ENCODE results near the gene MYH6. TPM values are rescaled to one million over a fixed set of nuclear protein-coding genes. Genes with fewer than 3 reads are reported as not detected.

Gene MYH6
- total RNA-seq, 1 experiment from 2014 or later: not detected

DNA sequence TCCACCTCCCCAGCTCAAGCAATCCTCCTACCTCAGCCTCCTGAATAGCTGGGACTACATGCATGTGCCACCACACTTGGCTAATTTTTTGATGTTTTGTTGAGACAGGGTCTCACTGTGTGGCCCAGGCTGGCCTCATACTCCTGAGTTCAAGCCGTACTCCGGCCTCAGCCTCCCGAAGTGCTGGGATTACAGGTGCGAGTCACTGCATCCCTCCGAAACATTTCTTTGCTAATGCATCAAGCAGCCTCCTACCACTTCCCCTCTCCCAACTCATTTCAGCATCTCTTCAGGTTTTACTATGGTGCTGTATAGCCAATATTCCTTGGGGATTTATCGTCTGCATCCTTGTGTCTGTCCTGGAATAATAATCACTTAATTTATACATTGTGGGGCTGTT lies 53.1 kb downstream of the MYH6 start:
- Histone ChIP-seq H3K36me3 (ENCODE audit: control insufficient read depth, insufficient read depth, low read length) (no peaks in the 10 kb centered on the region), H3K9me3 (ENCODE audit: control insufficient read depth, insufficient read depth, low read depth, low read length) (no peaks in the 10 kb centered on the region), H3K4me3 (ENCODE audit: low read depth in 2 of 2, low read length in 2 of 2) (no peak overlapping the region), H3K4me1 (ENCODE audit: control insufficient read depth, insufficient read depth, low read length) (no peaks in the 10 kb centered on the region), H3K27me3 (ENCODE audit: control insufficient read depth, insufficient read depth, low read length) (peaks cover 11% of the 10 kb centered on the region), H3K27ac (ENCODE audit: low read length) (no peak overlapping the region)
- no peak for DNase-seq (ENCODE audit: low read depth, low spot score)
- ChIA-PET CTCF (no interaction called here), POLR2A (no interaction called here)
- in situ Hi-C loops (cut with HindIII; ENCODE audit: low pct_unique_long_range_greater_than_20kb, low sequenced_read_pairs): no loop called here
- intact Hi-C loops (cut with micrococcal nuclease; ENCODE audit: unreplicated experiment): no loop called here
- no peak for ATAC-seq
- no TSS peak for BruUV-seq (replicated peaks)
- TF ChIP-seq POLR2AphosphoS5 (IDR thresholded peaks at IDR 0.05; ENCODE audit: low read depth, low read length) (no peak), SIN3A (IDR thresholded peaks at IDR 0.05; ENCODE audit: borderline replicate concordance, insufficient read depth, low read depth, low read length) (no peak), REST (IDR thresholded peaks at IDR 0.05; ENCODE audit: insufficient read depth in 1 of 2, low read depth in 2 of 2, low read length in 1 of 2) (no peak), TCF7L2 (IDR thresholded peaks at IDR 0.05; ENCODE audit: low read depth, low read length) (no peak)
- TF ChIP-seq, protein P1, sequence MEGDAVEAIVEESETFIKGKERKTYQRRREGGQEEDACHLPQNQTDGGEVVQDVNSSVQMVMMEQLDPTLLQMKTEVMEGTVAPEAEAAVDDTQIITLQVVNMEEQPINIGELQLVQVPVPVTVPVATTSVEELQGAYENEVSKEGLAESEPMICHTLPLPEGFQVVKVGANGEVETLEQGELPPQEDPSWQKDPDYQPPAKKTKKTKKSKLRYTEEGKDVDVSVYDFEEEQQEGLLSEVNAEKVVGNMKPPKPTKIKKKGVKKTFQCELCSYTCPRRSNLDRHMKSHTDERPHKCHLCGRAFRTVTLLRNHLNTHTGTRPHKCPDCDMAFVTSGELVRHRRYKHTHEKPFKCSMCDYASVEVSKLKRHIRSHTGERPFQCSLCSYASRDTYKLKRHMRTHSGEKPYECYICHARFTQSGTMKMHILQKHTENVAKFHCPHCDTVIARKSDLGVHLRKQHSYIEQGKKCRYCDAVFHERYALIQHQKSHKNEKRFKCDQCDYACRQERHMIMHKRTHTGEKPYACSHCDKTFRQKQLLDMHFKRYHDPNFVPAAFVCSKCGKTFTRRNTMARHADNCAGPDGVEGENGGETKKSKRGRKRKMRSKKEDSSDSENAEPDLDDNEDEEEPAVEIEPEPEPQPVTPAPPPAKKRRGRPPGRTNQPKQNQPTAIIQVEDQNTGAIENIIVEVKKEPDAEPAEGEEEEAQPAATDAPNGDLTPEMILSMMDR (IDR thresholded peaks at IDR 0.05): no peak

DNA sequence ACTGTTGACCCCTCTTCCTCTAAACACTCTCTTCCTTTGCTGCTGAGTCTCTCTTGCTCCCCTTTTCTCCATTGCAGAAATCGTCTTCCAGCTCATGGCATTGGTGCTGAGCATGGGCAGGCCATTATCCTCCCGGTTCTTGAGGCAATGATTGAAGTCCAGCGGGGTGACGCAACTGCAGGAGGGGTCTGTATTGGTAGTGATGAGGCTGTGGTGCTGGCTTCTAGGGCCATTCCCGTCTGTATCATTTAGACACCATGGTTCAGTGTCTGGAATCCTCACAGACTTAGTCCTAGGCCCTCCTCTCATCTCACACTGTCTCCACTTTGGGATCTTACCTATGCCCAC lies 54.7 kb downstream of the MYH6 start:
- no peaks in the 10 kb centered on the region for H3K4me1 ChIP-seq (ENCODE audit: control insufficient read depth, insufficient read depth, low read length)
- ATAC-seq: no peak
- TF ChIP-seq TCF7L2 (IDR thresholded peaks at IDR 0.05; ENCODE audit: low read depth, low read length) (no peak), SIN3A (IDR thresholded peaks at IDR 0.05; ENCODE audit: borderline replicate concordance, insufficient read depth, low read depth, low read length) (no peak), REST (IDR thresholded peaks at IDR 0.05; ENCODE audit: insufficient read depth in 1 of 2, low read depth in 2 of 2, low read length in 1 of 2) (no peak), POLR2AphosphoS5 (IDR thresholded peaks at IDR 0.05; ENCODE audit: low read depth, low read length) (no peak)
- TF ChIP-seq, protein P1 (IDR thresholded peaks at IDR 0.05): no peak
- intact Hi-C loops (cut with micrococcal nuclease; ENCODE audit: unreplicated experiment): no loop called here
- ChIA-PET POLR2A (no interaction called here), CTCF (no interaction called here)
- no peak for DNase-seq (ENCODE audit: low read depth, low spot score)
- no TSS peak for BruUV-seq (replicated peaks)
- peaks cover 11% of the 10 kb centered on the region for H3K27me3 ChIP-seq (ENCODE audit: control insufficient read depth, insufficient read depth, low read length)
- in situ Hi-C loops (cut with HindIII; ENCODE audit: low pct_unique_long_range_greater_than_20kb, low sequenced_read_pairs): no loop called here
- no peak overlapping the region for H3K4me3 ChIP-seq (ENCODE audit: low read depth in 2 of 2, low read length in 2 of 2)
- H3K36me3 ChIP-seq (ENCODE audit: control insufficient read depth, insufficient read depth, low read length): no peaks in the 10 kb centered on the region
- no peaks in the 10 kb centered on the region for H3K9me3 ChIP-seq (ENCODE audit: control insufficient read depth, insufficient read depth, low read depth, low read length)
- H3K27ac ChIP-seq (ENCODE audit: low read length): no peak overlapping the region
